H1 (cell line): ENCODE measurements around the gene CHST13. TPM values are rescaled to one million over a fixed set of nuclear protein-coding genes. Genes with fewer than 3 reads are reported as not detected.

Experiments
- CTCF ChIA-PET: fragments of 300-600 bp; sonication (Branson Sonifier 250); formaldehyde crosslinking; loops from one replicate; lab custom pipeline; 2021; ENCODE audit not compliant: partially characterized antibody; lab: Charles Lee
- POLR2A ChIA-PET: fragments of 300-600 bp; sonication (Branson Sonifier 250); formaldehyde crosslinking; loops from one replicate; lab custom pipeline; 2021; ENCODE audit warnings: inconsistent platforms; ENCODE audit not compliant: partially characterized antibody; lab: Charles Lee
- DNase-seq, 2 experiments: peaks; one replicate each; pipeline versions ENCODE4 v3.0.0 to v3.0.0-alpha.2; 2010 to 2022; ENCODE audit warnings: low spot score in 2 of 2, low read depth in 1 of 2, mixed read lengths in 1 of 2
- FAIRE-seq: peaks from 2 replicates; lab custom pipeline; 2011; peaks lifted over from hg19 to GRCh38; lab: Jason Lieb, UNC
- H2AFZ ChIP-seq: 2 replicates; pipeline ENCODE4 v1.8.1; 2012; ENCODE audit warnings: low read length, inconsistent platforms
- H2AK5ac ChIP-seq: 2 replicates; pipeline ENCODE4 v1.6.1; 2013; ENCODE audit warnings: low read depth, low read length
- H2BK120ac ChIP-seq: replicated peaks from 2 replicates; pipeline ENCODE3; 2013; ENCODE audit warnings: low read depth, low read length, inconsistent platforms
- H2BK12ac ChIP-seq: 2 replicates; pipeline ENCODE4 v1.6.1; 2013; ENCODE audit warnings: low read depth, low read length
- H2BK15ac ChIP-seq: 2 replicates; pipeline ENCODE4 v1.6.1; 2013; ENCODE audit warnings: low read length
- H2BK20ac ChIP-seq: 2 replicates; pipeline ENCODE4 v1.6.1; 2013; ENCODE audit warnings: low read length
- H2BK5ac ChIP-seq: 2 replicates; pipeline ENCODE4 v1.6.1; 2013; ENCODE audit warnings: low read depth, low read length
- H3K14ac ChIP-seq: 2 replicates; pipeline ENCODE4 v1.6.1; 2013; ENCODE audit warnings: inconsistent platforms; ENCODE audit not compliant: insufficient read length
- H3K18ac ChIP-seq: 2 replicates; pipeline ENCODE4 v1.6.1; 2013; ENCODE audit warnings: low read length; ENCODE audit errors: extremely low read depth
- H3K23ac ChIP-seq: 2 replicates; pipeline ENCODE4 v1.6.1; 2013; ENCODE audit warnings: inconsistent platforms; ENCODE audit not compliant: insufficient read length
- H3K23me2 ChIP-seq: 2 replicates; pipeline ENCODE4 v1.6.1; 2013; ENCODE audit warnings: low read depth, low read length
- H3K27ac ChIP-seq: 2 replicates; pipeline ENCODE4 v1.6.1; 2011; ENCODE audit warnings: low read depth, low read length, inconsistent platforms
- H3K27me3 ChIP-seq, 4 experiments: replicated peaks in 1 of 4; 1 replicate in 1 of 4; 2 replicates in 3 of 4; pipeline versions ENCODE4 v1.6.1 to v1.8.1; 2011 to 2013; ENCODE audit warnings: low read length in 3 of 4, mild to moderate bottlenecking in 3 of 4, inconsistent platforms in 2 of 4, mixed read lengths in 2 of 4, moderate library complexity in 1 of 4; ENCODE audit not compliant: control insufficient read depth in 3 of 4, insufficient read depth in 3 of 4; ENCODE audit errors: extremely low read depth in 1 of 4
- H3K36me3 ChIP-seq, 4 experiments: 2 replicates each; pipeline versions ENCODE4 v1.6.1 to v1.8.1; 2011 to 2013; ENCODE audit warnings: mild to moderate bottlenecking in 4 of 4, low read length in 3 of 4, moderate library complexity in 2 of 4, control low read depth in 1 of 4, inconsistent platforms in 1 of 4; ENCODE audit not compliant: insufficient read depth in 4 of 4, control insufficient read depth in 2 of 4
- H3K4ac ChIP-seq: replicated peaks from 2 replicates; pipeline ENCODE3; 2013; ENCODE audit warnings: low read length, low read depth, mixed read lengths, inconsistent platforms; ENCODE audit not compliant: insufficient read length
- H3K4me1 ChIP-seq, 4 experiments: replicated peaks in 1 of 4; 1 replicate in 1 of 4; 2 replicates in 3 of 4; pipeline versions ENCODE4 v1.6.1 to v1.8.1; 2011 to 2013; ENCODE audit warnings: low read length in 3 of 4, inconsistent platforms in 2 of 4, mixed read lengths in 1 of 4; ENCODE audit not compliant: insufficient read depth in 4 of 4, control insufficient read depth in 3 of 4
- H3K4me2 ChIP-seq, 2 experiments: 2 replicates each; pipeline versions ENCODE4 v1.6.1 to v1.8.1; 2011 to 2013; ENCODE audit warnings: low read depth in 2 of 2, low read length in 2 of 2, control low read depth in 1 of 2, inconsistent platforms in 1 of 2, mild to moderate bottlenecking in 1 of 2; ENCODE audit not compliant: insufficient read depth in 1 of 2
- H3K4me3 ChIP-seq, 4 experiments: fragments of 200-600, 300-600 bp in 1 of 4; sonication (generic), shearing (Covaris generic), sonication (Bioruptor Twin) in 1 of 4; 2 replicates each; pipeline versions ENCODE4 v1.5.1 to v1.8.1; 2011 to 2016; ENCODE audit warnings: low read length in 4 of 4, low read depth in 3 of 4, control low read depth in 2 of 4, inconsistent platforms in 2 of 4, mild to moderate bottlenecking in 2 of 4, mixed read lengths in 1 of 4, moderate library complexity in 1 of 4; ENCODE audit not compliant: insufficient read depth in 2 of 4; ENCODE audit errors: extremely low read depth in 1 of 4
- H3K56ac ChIP-seq: replicated peaks from 2 replicates; pipeline ENCODE3; 2013; ENCODE audit warnings: low read depth, mild to moderate bottlenecking, mixed read lengths, low read length, inconsistent platforms; ENCODE audit not compliant: insufficient read length
- H3K79me1 ChIP-seq: 2 replicates; pipeline ENCODE4 v1.6.1; 2013; ENCODE audit warnings: low read depth, low read length, control low read depth
- H3K79me2 ChIP-seq, 2 experiments: 2 replicates each; pipeline versions ENCODE4 v1.6.1 to v1.8.1; 2012 to 2013; ENCODE audit warnings: low read length in 2 of 2, mild to moderate bottlenecking in 2 of 2, inconsistent platforms in 1 of 2; ENCODE audit not compliant: insufficient read depth in 2 of 2, control insufficient read depth in 1 of 2
- H3K9ac ChIP-seq, 4 experiments: replicated peaks in 1 of 4; 1 replicate in 1 of 4; 2 replicates in 3 of 4; pipeline versions ENCODE4 v1.6.1 to v1.8.1; 2011 to 2013; ENCODE audit warnings: low read depth in 3 of 4, low read length in 3 of 4, control low read depth in 2 of 4, mild to moderate bottlenecking in 2 of 4, moderate library complexity in 2 of 4, inconsistent platforms in 1 of 4; ENCODE audit errors: extremely low read depth in 1 of 4
- H3K9me3 ChIP-seq, 2 experiments: 2 replicates each; pipeline versions ENCODE4 v1.6.1 to v1.8.1; 2012 to 2013; ENCODE audit warnings: mild to moderate bottlenecking in 2 of 2, moderate library complexity in 2 of 2, control low read depth in 1 of 2, inconsistent platforms in 1 of 2, low read depth in 1 of 2, low read length in 1 of 2, mixed read lengths in 1 of 2; ENCODE audit not compliant: insufficient read depth in 2 of 2
- H4K20me1 ChIP-seq, 2 experiments: replicated peaks in 1 of 2; 2 replicates each; pipeline versions ENCODE3 to v1.8.1; 2011 to 2013; ENCODE audit warnings: inconsistent platforms in 2 of 2, low read length in 2 of 2, mild to moderate bottlenecking in 1 of 2; ENCODE audit not compliant: insufficient read depth in 2 of 2, control insufficient read depth in 1 of 2
- H4K5ac ChIP-seq: 2 replicates; pipeline ENCODE4 v1.6.1; 2013; ENCODE audit warnings: low read length, low read depth, mixed read lengths, inconsistent platforms; ENCODE audit not compliant: insufficient read length
- H4K8ac ChIP-seq: 2 replicates; pipeline ENCODE4 v1.8.0; 2013; ENCODE audit warnings: mild to moderate bottlenecking, moderate library complexity, low read length, inconsistent platforms; ENCODE audit not compliant: insufficient read depth; ENCODE audit errors: extremely low read depth
- H4K91ac ChIP-seq: replicated peaks from 2 replicates; pipeline ENCODE3; 2013; ENCODE audit warnings: low read length, mixed read lengths, inconsistent platforms; ENCODE audit not compliant: insufficient read length
- PHF8 ChIP-seq: fragments of 200-600 bp; sonication (generic); conservative IDR thresholded peaks from 2 replicates; pipeline ENCODE4 v1.7.1; 2012; ENCODE audit warnings: low read depth, mild to moderate bottlenecking, inconsistent platforms, low read length, moderate library complexity
- POLR2A ChIP-seq, 2 experiments: IDR thresholded peaks; 1 replicate in 1 of 2; 2 replicates in 1 of 2; pipeline ENCODE4 v1.6.1; 2011; ENCODE audit warnings: low read depth in 2 of 2, low read length in 2 of 2, mild to moderate bottlenecking in 2 of 2; ENCODE audit errors: control extremely low read depth in 1 of 2
- POLR2AphosphoS5 ChIP-seq: IDR thresholded peaks from 2 replicates; pipeline ENCODE4 v1.6.1; 2011; ENCODE audit warnings: low read depth, low read length
- RNF2 ChIP-seq: fragments of 200-900, 300-1000 bp; sonication (generic); IDR thresholded peaks from 2 replicates; pipeline ENCODE4 v1.7.1; 2016; ENCODE audit warnings: borderline replicate concordance, low read depth, mild to moderate bottlenecking, antibody characterized with exemption, low read length; ENCODE audit not compliant: poor library complexity, severe bottlenecking; ENCODE audit errors: missing control alignments
- SIRT6 ChIP-seq: IDR thresholded peaks from one replicate; pipeline ENCODE4 v1.7.1; 2012; ENCODE audit warnings: low read length, inconsistent platforms
- TAF7 ChIP-seq: optimal IDR thresholded peaks from 2 replicates; pipeline ENCODE3; 2011; ENCODE audit warnings: low read depth, mild to moderate bottlenecking, inconsistent platforms, low read length, moderate library complexity, borderline replicate concordance
- WGBS, 2 experiments: shearing (Covaris generic) in 1 of 2; methylation state at CpG; one replicate each; pipeline versions ENCODE4 v1.1.6 to v1.1.7; 2013 to 2015; ENCODE audit warnings: low lambda C conversion rate in 2 of 2, mixed read lengths in 2 of 2, inconsistent platforms in 1 of 2, low coverage in 1 of 2, missing lambda C conversion rate in 1 of 2; ENCODE audit not compliant: insufficient replicate concordance in 2 of 2, insufficient coverage in 1 of 2, insufficient read length in 1 of 2; ENCODE audit errors: extremely low coverage in 1 of 2, missing lambda C conversion rate in 1 of 2; 5-methylcytosine and 5-hydroxymethylcytosine counted together
- polyA plus RNA-seq, 7 experiments: library from polyadenylated mRNA; depleted of rRNA in 3 of 7; stranded (reverse) in 5 of 7; unstranded in 2 of 7; fragments of >200 nt in 5 of 7; fragments of 200-250 nt in 2 of 7; gene quantifications; 1 replicate in 5 of 7; 2 replicates in 1 of 7; 4 replicates in 1 of 7; pipeline versions ENCODE4 v1.2.1 to v1.2.3, GENCODE V29; 2011 to 2013; ENCODE audit warnings: missing spikeins in 2 of 7, mixed read lengths in 2 of 7
- total RNA-seq: library from RNA; stranded (reverse); fragmentation: NEBNext Ultra II Directional; extraction: Animal tissue kit (Norgen Biotek cat#: 25700); gene quantifications from 2 replicates; pipeline ENCODE4 v1.2.1, GENCODE V29; 2021

The CHST13 gene
- total and polyA plus RNA-seq, 2 of the 8 experiments (the other 6 are each of a cell fraction or from before 2014, with no cell fraction given), result 5.4 to 11.7 TPM

GRCh38 chr3:126475413-126476114, 48.4 kb upstream of the CHST13 start, which contains the start of gene ZXDC:
Gene ZXDC (minus strand): TSS chr3:126475891. CDS start chr3:126475865, 26 bp downstream.
- Histone ChIP-seq H4K8ac (peak within 1 kb of the TSS; percentile 95), H3K23ac (no peak within 1 kb of the TSS), H3K18ac (peak within 1 kb of the TSS; percentile 71), H3K79me1 (peaks cover 8% of the 10 kb centered on the region), H4K91ac (peak within 1 kb of the TSS; percentile 75), H2AFZ (peak within 1 kb of the TSS; percentile 48), H3K4me2 (peak within 1 kb of the TSS; percentile 98 to 99), H2AK5ac (peak within 1 kb of the TSS; percentile 75; the same call in 1 of the 2 replicates), H3K4me1 (peaks cover 9 to 22% (median 14%) of the 10 kb centered on the region in 4 experiments; a peak in 6 of 7 replicates), H3K36me3 (peaks cover 4 to 16% (median 7%) of the 10 kb centered on the region in 4 experiments; a peak in 6 of 8 replicates), H3K9me3 (no peaks in the 10 kb centered on the region), H3K23me2 (peaks cover 15% of the 10 kb centered on the region), H3K4ac (no peak within 1 kb of the TSS), H2BK12ac (peak within 1 kb of the TSS; percentile 88), H3K14ac (no peak within 1 kb of the TSS), H3K27ac (peak within 1 kb of the TSS; percentile 80), H2BK20ac (0 out of 2 replicates have a peak within 1 kb of the TSS, but pooled peaks have one; percentile 34), H2BK5ac (peak within 1 kb of the TSS; percentile 94), H3K27me3 (no peaks in the 10 kb centered on the region), H4K20me1 (peaks cover 14 to 15% of the 10 kb centered on the region in 2 experiments), H3K4me3 (peak within 1 kb of the TSS; percentile 73 to 80 (median 74)), H3K79me2 (peaks cover 0 to 37% of the 10 kb centered on the region in 2 experiments; a peak in 2 of 4 replicates), H4K5ac (peak within 1 kb of the TSS; percentile 90), H2BK120ac (peak within 1 kb of the TSS; percentile 48), H2BK15ac (peak within 1 kb of the TSS; percentile 88; the same call in 1 of the 2 replicates), H3K9ac (peak within 1 kb of the TSS; percentile 80 to 98 (median 85)), H3K56ac (peak within 1 kb of the TSS; percentile 67)
- no peak for FAIRE-seq
- peak; percentile 81 to 94 for DNase-seq
- ChIA-PET POLR2A (interaction anchor here (0.8 to 4.2 kb wide), 9 partner anchors 10 to 341 kb away, joined by 3 to 23 read pairs (median 3); partner anchors contain the start of gene KLF15), CTCF (interaction anchor here (1.0 to 3.1 kb wide), 7 partner anchors 9 to 342 kb away, joined by 3 to 15 read pairs (median 4); no protein-coding TSS in a partner anchor)
- 1% methylated on average over 29 of the region's 112 CpGs; no CpG with 5 or more reads in 1 of the 2 experiments for WGBS, 2 experiments
- TF ChIP-seq SIRT6, result no peak
- TF ChIP-seq POLR2AphosphoS5, result peak; percentile 70
- peak; percentile 15 for TF ChIP-seq TAF7
- peak in 1 of 2 experiments; percentile 78; a peak in 1 of 3 replicates for TF ChIP-seq POLR2A (IDR thresholded peaks at IDR 0.05; ENCODE audit: control extremely low read depth in 1 of 2, low read depth in 2 of 2, low read length in 2 of 2)
- peak; percentile 74 for TF ChIP-seq PHF8
- TF ChIP-seq RNF2, result no peak
